GM21381 (cell line): ENCODE results near the gene ANKS1B.
"Not testable (repeated sequence)": the region's sequence is repeated elsewhere in the genome, so short reads cannot be mapped to it uniquely, and the experiment has no call there.

ENCODE experiments used
- ATAC-seq: cut with Tn5 transposase; IDR thresholded peaks from one replicate; pipeline ENCODE4 v1.9.1; 2021; ENCODE audit warnings: mild to moderate bottlenecking, moderate library complexity; ENCODE audit not compliant: unreplicated experiment

The ANKS1B gene

DNA sequence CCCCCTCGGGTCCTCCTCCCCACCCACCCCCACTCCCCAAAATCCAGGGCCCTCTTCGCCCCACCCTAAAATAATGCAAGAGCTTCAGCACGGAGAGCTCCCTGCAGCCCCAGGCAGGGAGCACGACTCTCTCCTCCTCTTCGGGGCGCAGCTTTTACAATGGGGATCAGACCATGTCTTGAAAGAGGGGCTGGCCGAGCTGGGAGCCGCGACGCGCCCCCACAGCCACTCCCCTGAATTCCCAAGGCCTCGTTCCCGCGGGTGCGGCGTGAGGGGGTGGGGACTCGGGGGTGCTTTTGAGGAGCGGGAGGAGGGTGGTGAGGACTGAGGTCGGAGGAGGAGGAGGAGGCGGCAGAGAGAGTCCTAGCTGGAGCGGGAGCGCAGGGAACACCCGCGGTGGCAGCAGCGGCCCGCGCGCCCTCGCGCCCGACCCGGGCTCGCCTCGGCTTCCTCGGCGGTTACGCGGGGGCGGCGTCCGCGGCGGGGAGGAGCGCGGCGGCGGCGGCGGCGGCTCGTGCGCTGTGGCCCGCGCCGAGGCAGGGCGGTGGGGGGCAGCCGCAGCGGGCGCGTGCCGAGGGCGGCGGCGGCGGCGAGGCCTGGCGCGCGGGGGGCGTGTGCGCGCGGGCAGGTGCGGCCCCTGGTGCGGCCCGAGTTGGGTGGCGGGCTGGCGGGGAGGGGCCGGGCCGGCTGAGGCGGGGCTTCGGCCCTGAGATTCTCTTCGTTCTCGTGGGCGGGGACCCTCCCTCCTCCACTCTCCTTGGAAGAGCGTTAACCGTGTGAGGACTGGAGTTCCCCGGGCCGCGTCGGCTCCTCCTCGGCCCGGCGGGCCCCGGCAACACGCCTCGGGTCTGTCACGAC lies at the start of gene ANKS1B:
TSS of gene ANKS1B (minus strand) at position 666 of the 858 bp plus-strand sequence. CDS start 699 bp downstream, outside the sequence.
- ATAC-seq: peak; percentile 53

DNA sequence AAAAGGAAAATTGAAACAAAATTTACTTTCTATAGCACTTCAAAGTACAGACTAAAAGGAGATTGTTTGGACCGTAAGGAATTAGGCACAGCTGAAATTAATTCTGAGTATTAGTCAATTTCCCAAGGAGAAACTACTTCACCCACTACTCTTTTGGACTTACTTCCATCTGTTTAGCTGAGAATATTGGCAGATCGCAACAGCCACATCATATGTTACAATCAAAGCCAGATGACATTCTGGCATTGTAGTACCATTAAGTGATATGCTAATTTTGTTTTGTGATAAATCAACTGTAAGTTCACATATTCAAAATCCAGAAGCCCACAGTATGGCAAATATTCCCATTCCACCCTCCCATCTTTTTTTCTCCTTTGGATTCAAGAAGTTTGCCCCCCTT lies 47.1 kb upstream of the ANKS1B start:
- no peak for ATAC-seq

DNA sequence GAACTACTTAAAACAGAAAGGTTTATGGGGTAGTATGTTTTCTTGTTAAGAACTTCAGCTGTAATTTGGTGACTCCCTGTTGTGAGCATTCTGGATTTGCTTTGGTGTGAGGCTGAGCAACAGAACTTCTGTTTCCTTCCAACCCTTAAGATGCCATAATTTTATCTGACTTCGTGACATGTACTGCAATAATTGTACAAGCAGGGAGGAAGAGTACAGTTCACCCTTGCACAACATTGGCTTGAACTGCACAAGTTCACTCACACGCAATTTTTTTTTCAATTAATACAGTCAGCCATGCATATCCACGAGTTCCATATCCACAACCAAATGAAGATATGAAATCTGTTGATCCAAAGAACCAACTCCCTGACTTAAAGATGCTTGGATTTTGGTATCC lies 42.9 kb upstream of the ANKS1B start:
- ATAC-seq: no peak

DNA sequence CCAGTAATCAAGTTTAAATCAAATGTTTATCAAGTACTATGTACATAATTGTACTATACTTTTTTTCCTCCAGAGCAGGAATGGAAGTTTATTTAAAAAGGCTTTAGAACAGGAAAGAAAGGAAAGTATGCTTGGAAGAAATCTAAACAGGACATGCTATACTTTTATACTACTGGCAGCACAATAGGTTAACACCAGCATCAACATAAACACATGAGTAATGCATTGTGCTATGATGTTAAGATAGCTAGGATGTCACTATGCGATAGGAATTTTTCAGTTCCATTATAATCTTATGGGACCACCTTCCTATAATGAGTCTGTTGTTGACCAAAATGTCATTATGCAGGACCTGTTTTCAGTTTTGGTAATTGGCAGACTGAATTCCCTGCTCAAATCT lies 41.5 kb upstream of the ANKS1B start:
- ATAC-seq: no peak

DNA sequence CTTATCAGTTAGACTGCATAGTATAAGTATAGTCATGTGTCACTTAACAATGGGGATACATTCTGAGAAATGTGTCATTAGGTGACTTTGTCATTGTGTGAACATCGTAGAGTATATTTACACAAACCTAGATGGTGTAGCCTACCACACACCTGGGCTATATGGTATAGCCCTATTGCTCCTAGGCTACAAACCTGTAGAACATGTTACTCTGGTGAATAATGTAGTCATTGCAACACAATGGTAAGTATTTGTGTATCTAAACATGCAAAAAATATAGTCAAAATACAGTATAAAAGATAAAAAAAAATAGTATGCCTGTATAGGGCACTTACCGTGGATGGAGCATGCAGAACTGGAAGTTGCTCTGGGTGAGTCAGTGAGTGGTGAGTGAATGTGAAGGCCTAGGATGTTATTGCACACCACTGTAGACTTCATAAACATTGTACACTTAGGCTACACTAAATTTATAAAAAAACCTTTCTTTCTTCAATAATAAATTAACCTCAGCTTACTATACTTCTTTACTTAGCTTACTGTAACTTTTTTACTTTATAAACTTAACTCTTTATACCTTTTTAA lies 40.3 kb upstream of the ANKS1B start:
- ATAC-seq: no peak

DNA sequence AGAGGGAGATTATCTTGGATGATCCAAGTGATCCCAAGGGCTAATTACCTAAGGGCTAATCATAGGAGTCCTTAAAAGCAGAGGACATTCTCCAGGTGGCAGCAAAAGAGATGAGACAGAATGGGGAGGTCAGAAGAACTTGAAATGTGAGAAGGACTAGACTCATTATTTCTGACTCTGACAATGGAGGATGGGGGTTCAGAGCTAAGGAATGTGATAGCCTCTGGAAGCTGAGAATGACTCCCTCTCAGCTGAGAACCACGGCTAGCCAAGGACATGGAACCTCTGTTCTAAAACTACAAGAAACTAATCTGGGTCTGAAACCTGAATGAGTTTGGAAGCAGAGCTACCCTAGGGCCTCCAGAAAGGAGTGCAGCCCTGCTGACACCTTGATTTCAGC lies 35.6 kb upstream of the ANKS1B start:
- ATAC-seq: no peak

DNA sequence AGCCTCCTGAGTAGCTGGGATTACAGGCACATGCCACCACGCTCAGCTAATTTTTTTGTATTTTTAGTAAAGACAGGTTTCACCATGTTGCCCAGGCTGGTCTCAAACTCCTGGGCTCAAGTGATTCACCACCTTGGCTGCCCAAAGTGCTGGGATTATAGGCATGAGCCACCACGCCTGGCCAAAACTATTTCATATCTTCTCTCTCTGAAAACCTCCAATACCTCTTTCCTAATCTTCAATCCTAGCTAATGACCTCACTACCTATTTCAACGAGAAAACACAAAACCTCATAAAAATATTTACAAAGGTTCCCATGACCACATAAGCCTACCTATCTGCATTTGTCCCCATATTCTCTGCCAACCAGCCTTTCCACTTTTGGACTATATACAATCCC lies 32.3 kb upstream of the ANKS1B start:
- ATAC-seq: no peak

DNA sequence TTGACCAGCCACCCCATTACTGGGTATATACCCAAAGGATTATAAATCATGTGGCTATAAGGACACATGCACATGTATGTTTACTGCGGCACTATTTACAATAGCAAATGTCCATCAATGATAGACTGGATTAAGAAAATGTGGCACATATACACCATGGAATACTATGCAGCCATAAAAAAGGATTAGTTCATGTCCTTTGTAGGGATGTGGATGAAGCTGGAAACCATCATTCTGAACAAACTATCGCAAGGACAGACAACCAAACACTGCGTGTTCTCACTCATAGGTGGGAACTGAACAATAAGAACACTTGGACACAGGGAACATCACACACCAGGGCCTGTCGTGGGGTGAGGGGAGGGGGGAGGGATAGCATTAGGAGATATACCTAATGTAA lies 31.6 kb upstream of the ANKS1B start:
- not testable (repeated sequence) for ATAC-seq

DNA sequence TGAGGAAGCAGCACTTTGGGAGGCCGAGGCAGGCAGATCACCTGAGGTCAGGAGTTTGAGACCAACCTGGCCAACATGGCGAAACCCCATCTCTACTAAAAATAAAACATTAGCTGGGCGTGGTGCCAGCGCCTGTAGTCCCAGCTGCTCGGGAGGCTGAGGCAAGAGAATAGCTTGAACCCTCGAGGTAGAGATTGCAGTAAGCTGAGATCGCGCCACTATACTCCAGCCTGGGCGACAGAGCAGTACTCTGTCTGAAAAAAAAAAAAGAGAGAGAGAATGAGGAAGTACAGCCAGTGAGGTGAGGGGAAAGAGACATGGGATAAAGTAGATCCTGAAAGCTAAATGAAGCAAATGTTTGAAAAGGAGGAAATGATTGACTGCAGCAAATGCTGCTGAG lies 21.1 kb upstream of the ANKS1B start:
- ATAC-seq: not testable (repeated sequence)

DNA sequence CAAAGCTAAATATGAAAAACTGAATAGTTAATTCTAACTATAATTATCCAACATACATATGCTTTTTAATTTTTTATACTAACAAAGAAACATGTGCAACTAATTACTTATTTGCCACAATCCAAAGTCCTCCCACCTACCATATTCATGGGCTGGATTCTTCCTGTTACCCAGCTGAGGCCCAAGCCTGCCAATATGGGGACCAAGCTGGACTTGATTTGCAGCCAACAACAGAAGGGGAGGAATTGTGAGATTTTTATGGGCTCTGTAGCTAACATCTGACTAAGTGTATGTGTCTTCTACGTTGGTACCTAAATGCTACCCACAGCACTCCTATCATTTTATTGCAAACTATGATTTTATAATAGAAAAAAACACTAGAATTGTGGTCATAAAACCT lies 13.1 kb upstream of the ANKS1B start:
- no peak for ATAC-seq

DNA sequence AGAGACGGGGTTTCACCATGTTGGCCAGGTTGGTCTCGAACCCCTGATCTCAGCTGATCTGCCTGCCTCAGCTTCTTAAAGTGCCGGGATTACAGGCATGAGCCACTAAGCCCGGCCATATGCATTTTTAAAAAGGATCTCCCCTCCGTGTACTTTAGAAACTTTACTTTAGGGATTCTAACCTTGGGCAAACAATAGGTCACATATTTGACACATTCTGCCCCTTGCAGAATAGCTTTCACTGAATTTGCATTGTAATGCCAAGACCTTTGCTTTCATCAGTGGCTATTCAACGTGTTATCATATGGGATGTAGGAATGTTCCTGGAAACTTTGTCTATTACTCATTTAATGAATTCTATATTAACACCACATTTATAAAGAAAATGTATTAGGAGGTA lies 11.4 kb upstream of the ANKS1B start:
- ATAC-seq: no peak

DNA sequence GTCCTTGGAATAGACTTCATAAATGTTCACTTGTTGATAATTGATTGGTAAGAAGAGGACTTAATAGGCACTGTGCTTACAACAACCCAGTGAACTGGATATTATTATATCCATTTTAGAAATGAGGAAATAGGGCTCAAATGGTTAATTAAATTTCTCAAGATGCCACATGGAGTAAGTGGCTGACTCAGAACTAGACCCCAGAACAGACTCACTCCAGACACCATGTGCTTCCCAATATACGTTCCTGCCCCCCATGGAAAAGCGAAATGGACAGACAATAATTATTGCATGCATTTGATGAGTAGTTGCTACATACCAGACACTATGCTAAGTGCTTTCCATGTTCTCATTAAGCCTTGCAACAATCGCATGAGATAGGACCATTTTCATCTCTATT lies 895 bp upstream of the ANKS1B start:
- ATAC-seq: no peak

DNA sequence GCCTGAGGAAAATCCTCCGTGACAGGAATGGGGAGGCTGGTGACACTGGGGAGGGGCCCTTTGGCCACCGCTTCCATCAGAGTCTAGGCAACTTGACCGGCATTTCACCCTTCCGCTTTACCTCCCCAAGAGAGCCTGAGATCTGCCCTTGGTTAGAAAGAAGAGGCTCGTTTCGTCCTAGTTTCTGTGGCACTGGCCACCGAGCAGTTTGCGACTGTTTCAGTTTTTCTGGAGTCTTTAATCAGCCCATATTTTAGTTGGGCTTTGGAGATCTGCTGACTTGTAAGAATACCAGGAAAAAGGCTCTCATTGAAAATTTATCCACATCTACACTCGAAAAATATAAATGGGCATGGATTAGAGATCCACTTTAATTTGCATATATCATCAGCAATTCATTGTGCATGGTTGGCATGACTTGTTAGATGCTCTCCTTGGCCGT lies 414 bp upstream of the ANKS1B start:
- peak; percentile 57 for ATAC-seq

DNA sequence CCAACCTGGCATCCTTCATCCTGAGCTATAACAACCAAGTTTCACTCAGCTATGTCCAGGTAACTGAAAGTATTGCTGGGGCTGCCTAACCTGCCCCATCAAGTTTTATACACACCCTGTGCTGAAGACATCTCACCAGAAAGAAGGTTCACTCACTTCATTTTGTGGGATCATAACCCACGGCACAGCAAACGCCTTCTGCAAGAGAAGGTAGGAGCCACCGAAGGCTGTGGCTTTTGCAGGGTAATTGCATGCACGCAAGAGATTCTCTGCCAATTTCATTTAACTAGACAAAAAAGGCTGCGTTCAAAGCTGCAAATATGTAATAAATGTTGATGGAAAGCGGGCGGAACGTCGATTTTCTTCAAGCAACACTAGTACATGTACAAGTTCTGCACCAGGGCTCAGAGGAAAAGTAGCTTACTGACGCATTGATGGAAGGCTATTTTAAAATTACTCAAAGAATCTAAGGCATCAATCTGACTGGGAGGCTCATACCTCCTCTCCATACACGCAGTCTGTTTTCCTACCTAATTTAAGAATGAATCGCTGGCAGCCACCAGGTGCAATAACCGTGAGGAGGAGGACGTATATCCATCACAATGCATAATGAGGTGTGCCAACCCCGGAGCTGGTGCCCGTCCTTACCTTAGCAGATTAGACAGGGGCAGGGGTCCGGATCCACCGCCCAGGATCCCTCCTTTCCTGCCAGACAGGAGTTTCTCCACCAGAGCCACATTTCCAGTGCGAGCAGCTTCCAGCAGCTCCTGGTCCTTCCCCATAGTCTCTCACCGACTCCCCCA lies 1.1 kb downstream of the ANKS1B start:
- ATAC-seq: no peak

DNA sequence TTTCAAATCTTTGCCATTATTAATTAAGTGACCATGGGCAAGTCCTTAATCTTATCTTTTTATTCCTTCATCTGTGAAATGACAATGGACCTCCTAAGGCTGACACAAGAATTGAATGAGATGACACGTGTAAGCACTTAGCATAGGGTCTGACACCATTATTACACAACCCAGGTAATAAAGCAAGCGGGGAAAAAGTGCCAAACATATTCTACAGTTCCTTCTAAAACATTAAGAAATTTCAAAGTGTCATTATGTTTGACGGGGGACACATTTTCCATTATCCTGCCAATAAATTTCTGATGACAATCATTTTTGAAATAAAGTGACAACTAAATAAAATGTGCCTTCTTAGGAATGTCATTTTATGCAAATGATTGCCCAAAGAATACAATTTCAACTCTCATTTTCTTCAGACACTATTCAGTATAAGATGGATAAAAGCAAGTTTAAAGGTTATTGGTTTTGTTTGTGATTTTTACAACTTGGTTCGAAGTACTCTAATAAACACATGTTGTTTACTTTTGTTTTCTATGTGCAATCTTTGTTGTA lies 3.0 kb downstream of the ANKS1B start:
- ATAC-seq: no peak

DNA sequence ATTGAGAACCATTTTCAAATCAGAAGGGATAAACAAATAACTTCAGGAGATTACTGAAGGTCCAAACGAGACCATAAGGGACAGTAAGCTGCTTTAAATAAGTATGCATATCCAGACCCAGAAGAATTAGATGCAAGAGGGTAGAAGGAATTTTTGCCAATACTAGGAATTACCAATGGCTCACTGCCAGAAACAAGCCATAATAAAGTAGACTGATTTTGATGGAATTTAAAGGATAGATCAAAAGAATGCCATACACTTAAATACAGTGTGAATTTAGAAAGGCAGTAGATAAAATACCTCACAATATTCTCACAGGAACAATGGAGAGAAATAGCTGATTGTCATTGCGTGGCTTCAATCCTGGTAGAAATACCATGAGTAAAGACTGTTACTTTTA lies 5.3 kb downstream of the ANKS1B start:
- no peak for ATAC-seq

DNA sequence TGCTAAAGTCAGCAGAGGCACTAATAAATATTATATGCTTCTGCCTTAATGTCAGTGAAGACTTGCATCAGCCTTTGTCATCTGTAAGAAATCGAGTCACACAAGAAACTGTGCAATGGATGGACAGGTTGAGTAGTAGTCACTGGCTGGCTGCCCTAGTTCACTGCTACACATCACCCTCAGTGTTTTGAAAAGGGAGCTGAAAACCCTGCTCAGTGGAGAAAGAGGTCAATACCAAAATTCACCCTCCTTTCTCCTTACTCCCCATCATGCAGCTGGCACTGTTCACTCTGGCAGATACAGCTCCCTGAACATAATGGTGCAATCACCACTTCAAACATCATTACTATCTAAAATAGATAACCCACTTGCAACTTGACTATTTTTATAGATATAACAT lies 6.6 kb downstream of the ANKS1B start:
- ATAC-seq: no peak

DNA sequence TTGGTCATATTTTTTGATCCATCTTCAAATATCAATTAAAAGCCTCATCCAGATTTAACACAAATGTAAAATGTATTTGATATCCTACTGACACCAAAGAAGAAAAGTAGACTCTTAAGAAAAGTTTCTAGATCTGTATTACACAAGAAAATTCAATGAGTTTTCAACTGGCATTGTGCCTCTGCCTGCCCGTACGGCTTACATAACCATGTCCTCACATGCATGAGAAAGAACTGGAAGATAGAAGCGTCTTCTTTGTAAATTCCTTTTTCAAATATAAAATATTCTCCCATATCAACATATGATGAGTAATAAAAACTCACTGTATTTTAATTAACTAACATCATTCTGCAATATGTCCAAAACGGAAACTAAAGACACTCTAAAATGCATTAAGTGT lies 7.2 kb downstream of the ANKS1B start:
- ATAC-seq: no peak

DNA sequence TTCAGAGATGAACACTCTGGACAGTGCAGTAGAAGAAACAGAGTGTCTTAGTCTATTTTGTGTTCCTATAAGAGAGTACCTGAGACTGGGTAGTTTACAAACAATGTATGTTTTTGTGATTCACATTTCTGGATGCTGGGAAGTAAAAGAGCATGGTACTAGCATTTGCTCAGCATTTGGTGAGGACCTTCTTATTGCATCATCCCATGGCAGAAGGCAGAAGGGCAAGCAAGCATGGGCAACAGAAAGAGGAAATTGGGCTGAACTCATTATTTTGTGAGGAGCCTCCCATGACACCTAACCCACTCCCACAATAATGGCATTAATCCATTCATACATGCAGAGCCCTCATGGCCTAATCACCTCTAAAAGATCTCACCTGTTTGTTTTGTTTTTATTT lies 8.0 kb downstream of the ANKS1B start:
- ATAC-seq: no peak

DNA sequence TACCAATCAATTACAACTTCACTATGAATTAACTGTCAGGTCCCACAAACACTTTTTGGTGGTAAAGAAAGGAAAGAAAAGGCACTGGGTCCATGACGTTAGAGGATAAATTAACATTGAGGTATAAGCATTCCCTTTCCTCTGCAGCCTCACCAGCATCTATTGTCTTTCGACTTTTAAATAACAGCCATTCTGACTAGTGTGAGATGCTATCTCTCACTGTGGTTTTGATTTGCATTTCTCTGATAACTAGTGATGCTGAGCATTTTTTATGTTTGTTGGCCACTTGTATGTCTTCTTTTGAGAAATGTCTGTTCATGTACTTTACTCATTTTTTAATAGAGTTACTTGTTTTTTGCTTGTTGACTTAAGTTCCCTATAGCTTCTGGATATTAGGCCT lies 9.4 kb downstream of the ANKS1B start:
- no peak for ATAC-seq

DNA sequence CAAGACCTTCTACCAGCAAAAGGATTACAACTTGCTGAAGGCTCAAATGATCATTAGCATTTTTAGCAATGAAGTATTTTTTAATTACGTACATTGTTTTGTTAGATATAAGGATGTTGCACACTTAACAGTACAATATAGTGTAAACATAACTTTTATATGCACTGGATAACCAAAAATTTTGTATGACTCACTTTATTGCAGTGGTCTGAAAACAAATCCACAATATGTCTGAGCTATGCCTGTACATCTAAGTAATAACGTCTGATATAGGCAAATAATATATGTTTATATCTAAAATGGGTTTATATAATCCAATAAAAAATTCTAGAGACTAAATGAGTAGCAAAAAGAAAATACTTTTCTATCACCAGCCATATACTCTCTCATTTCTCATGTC lies 10.6 kb downstream of the ANKS1B start:
- ATAC-seq: no peak
